Lung (tissue), 12 donors: ENCODE results near the gene SF3B2. TPM values are rescaled to one million over a fixed set of nuclear protein-coding genes. Genes with fewer than 3 reads are reported as not detected.
"Not testable (repeated sequence)": the region's sequence is repeated elsewhere in the genome, so short reads cannot be mapped to it uniquely, and the experiment has no call there.

ENCODE experiments used
- ATAC-seq: fragments of 200-7000 bp; cut with Tn5 transposase; one replicate; pipeline ENCODE4 v1.9.1; 2020; ENCODE audit warnings: moderate number of reproducible peaks; ENCODE audit not compliant: insufficient read depth, low FRiP score
- DNase-seq, 3 donors: peaks; one replicate each; pipeline ENCODE4 v3.0.0-alpha.2; 2013 to 2017
- H3K27ac ChIP-seq, 2 donors: one replicate each; pipeline ENCODE4 v1.5.1; 2013; ENCODE audit warnings: mild to moderate bottlenecking in 2 of 2, moderate library complexity in 2 of 2, control low read depth in 1 of 2, inconsistent platforms in 1 of 2, low read depth in 1 of 2, low read length in 1 of 2
- H3K27me3 ChIP-seq, 3 donors: one replicate each; pipeline ENCODE4 v1.5.1; 2013; ENCODE audit warnings: low read length in 2 of 3; ENCODE audit not compliant: control insufficient read depth in 3 of 3, insufficient read depth in 3 of 3
- H3K36me3 ChIP-seq, 4 donors: one replicate each; pipeline ENCODE4 v1.5.1; 2013; ENCODE audit warnings: low read length in 4 of 4, mild to moderate bottlenecking in 1 of 4, moderate library complexity in 1 of 4; ENCODE audit not compliant: control insufficient read depth in 4 of 4, insufficient read depth in 4 of 4
- H3K4me1 ChIP-seq, 5 donors: one replicate each; pipeline ENCODE4 v1.5.1; 2013; ENCODE audit warnings: low read length in 5 of 5, mild to moderate bottlenecking in 2 of 5, moderate library complexity in 1 of 5; ENCODE audit not compliant: control insufficient read depth in 5 of 5, insufficient read depth in 5 of 5
- H3K4me3 ChIP-seq: one replicate; pipeline ENCODE4 v1.5.1; 2013; ENCODE audit warnings: mild to moderate bottlenecking, control low read depth, moderate library complexity
- H3K9ac ChIP-seq, 2 donors: one replicate each; pipeline ENCODE4 v1.5.1; 2013; ENCODE audit warnings: low read length in 2 of 2, control low read depth in 1 of 2; ENCODE audit not compliant: insufficient read depth in 1 of 2
- H3K9me3 ChIP-seq, 4 donors: one replicate each; pipeline ENCODE4 v1.5.1; 2013; ENCODE audit warnings: low read length in 3 of 4, mild to moderate bottlenecking in 1 of 4, moderate library complexity in 1 of 4; ENCODE audit not compliant: control insufficient read depth in 4 of 4, insufficient read depth in 3 of 4
- CTCF ChIP-seq: IDR thresholded peaks from 2 replicates; pipeline ENCODE4 v1.5.1; 2012; ENCODE audit warnings: mild to moderate bottlenecking; ENCODE audit errors: control extremely low read depth, extremely low read depth
- WGBS, 2 donors: extraction: QIAGEN DNeasy Blood & Tissue Kit; methylation state at CpG; one replicate each; pipeline ENCODE4 v1.1.7; 2013; 5-methylcytosine and 5-hydroxymethylcytosine counted together
- polyA plus RNA-seq, 2 donors: library from polyadenylated mRNA; stranded (reverse); fragments of 200-250 nt; gene quantifications; one replicate each; pipeline ENCODE4 v1.2.1, GENCODE V29; 2013
- total RNA-seq, 2 donors: library from RNA; depleted of rRNA in 1 of 2; stranded (reverse); fragments of >200 nt in 1 of 2; gene quantifications; one replicate each; pipeline ENCODE4 v1.2.1, GENCODE V29; 2014 to 2021
- donor health status: control.
- donor health status: control.
- donor health status: Bipolar disorder and iron deficiency.
- donor health status: healthy.
- donor health status: DM: yes; HTN: yes; CAD: no.

Gene SF3B2
- total and polyA plus RNA-seq, 4 donors: 78.0 to 187 (median 134) TPM

- no peak for TF ChIP-seq CTCF
- WGBS, 2 donors: 91 to 97% methylated on average over 4 of the region's 4 CpGs
- H3K9ac ChIP-seq: no peak overlapping the region
- H3K4me3 ChIP-seq: no peak overlapping the region
- peaks cover 0 to 8% (median 0%) of the 10 kb centered on the region in 5 donors for H3K4me1 ChIP-seq
- no peak for DNase-seq
- H3K36me3 ChIP-seq: no peaks in the 10 kb centered on the region
- no peaks in the 10 kb centered on the region for H3K27me3 ChIP-seq
- no peaks in the 10 kb centered on the region for H3K9me3 ChIP-seq
- no peak overlapping the region for H3K27ac ChIP-seq
- ATAC-seq: no peak
These were observed 38.1 kb downstream of the SF3B2 start for GRCh38 chr11:66090288-66090687.

- H3K9ac ChIP-seq, H3K9me3 ChIP-seq, H3K36me3 ChIP-seq, H3K27ac ChIP-seq, H3K27me3 ChIP-seq, H3K4me1 ChIP-seq, DNase-seq, H3K4me3 ChIP-seq, ATAC-seq: not testable (repeated sequence)
- 96 to 100% methylated on average over 1 to 2 of the region's 2 CpGs for WGBS, 2 donors
These were observed 40.0 kb downstream of the SF3B2 start for GRCh38 chr11:66092125-66092524.

GRCh38 chr11:66099746-66100145 lies 47.6 kb downstream of the SF3B2 start:
- H3K9ac ChIP-seq, ATAC-seq, H3K27ac ChIP-seq, H3K9me3 ChIP-seq, DNase-seq, H3K4me1 ChIP-seq, H3K27me3 ChIP-seq, H3K4me3 ChIP-seq, H3K36me3 ChIP-seq: not testable (repeated sequence)
- 55 to 65% methylated on average over 10 of the region's 10 CpGs for WGBS, 2 donors

- ATAC-seq: peak; percentile 71
- 19 to 23% methylated on average over 14 of the region's 14 CpGs for WGBS, 2 donors
- H3K27ac ChIP-seq: peak overlapping the region in 1 of 2 donors; percentile 54
- TF ChIP-seq CTCF: no peak
- no peaks in the 10 kb centered on the region for H3K36me3 ChIP-seq
- H3K9ac ChIP-seq: no peak overlapping the region
- no peak overlapping the region for H3K4me3 ChIP-seq
- DNase-seq: peak in 2 of 3 donors; percentile 25 to 56
- H3K9me3 ChIP-seq: peaks cover 0 to 2% (median 0%) of the 10 kb centered on the region in 4 donors
- H3K27me3 ChIP-seq: no peaks in the 10 kb centered on the region
- peaks cover 0 to 4% (median 0%) of the 10 kb centered on the region in 5 donors for H3K4me1 ChIP-seq
These were observed 48.3 kb downstream of the SF3B2 start for GRCh38 chr11:66100272-66101065.
